Dedifferentiated amniotic fluid mesenchymal stem cell (primary cell): ENCODE measurements around the gene CDHR1.

ENCODE experiments used
- DNase-seq: peaks from one replicate; pipeline ENCODE4 v3.0.0-alpha.2; 2016; ENCODE audit errors: extremely low spot score

Gene CDHR1

GRCh38 chr10:84200537-84201243 is 6.4 kb downstream of the CDHR1 start:
- DNase-seq: no peak

- no peak for DNase-seq
Measured at GRCh38 chr10:84201244-84201606, 6.9 kb downstream of the CDHR1 start.

GRCh38 chr10:84201682-84202081 is 7.3 kb downstream of the CDHR1 start:
- DNase-seq: no peak

GRCh38 chr10:84202349-84202748 is 8.0 kb downstream of the CDHR1 start:
- no peak for DNase-seq

GRCh38 chr10:84204122-84204521 is 9.8 kb downstream of the CDHR1 start:
- DNase-seq: no peak

GRCh38 chr10:84204610-84205009 is 10.3 kb downstream of the CDHR1 start:
- no peak for DNase-seq

- DNase-seq: no peak
Measured at GRCh38 chr10:84205049-84205852, 10.9 kb downstream of the CDHR1 start.

GRCh38 chr10:84205853-84206525 is 11.7 kb downstream of the CDHR1 start:
- DNase-seq: no peak

- DNase-seq: no peak
Measured at GRCh38 chr10:84208023-84208422, 13.7 kb downstream of the CDHR1 start.

GRCh38 chr10:84211566-84211965 is 17.2 kb downstream of the CDHR1 start:
- DNase-seq: no peak

GRCh38 chr10:84212014-84212413 is 17.7 kb downstream of the CDHR1 start:
- DNase-seq: no peak

- DNase-seq: no peak
Measured at GRCh38 chr10:84213076-84213475, 18.7 kb downstream of the CDHR1 start.

- no peak for DNase-seq
Measured at GRCh38 chr10:84214046-84214572, 19.8 kb downstream of the CDHR1 start.

- DNase-seq: no peak
Measured at GRCh38 chr10:84214612-84215235, 20.4 kb downstream of the CDHR1 start.

- DNase-seq: no peak
Measured at GRCh38 chr10:84216834-84217233, 22.5 kb downstream of the CDHR1 start.

- no peak for DNase-seq
Measured at GRCh38 chr10:84217746-84218145, 23.4 kb downstream of the CDHR1 start.

GRCh38 chr10:84221916-84222315 is 27.6 kb downstream of the CDHR1 start:
- DNase-seq: no peak

- no peak for DNase-seq
Measured at GRCh38 chr10:84224411-84225028, 30.2 kb downstream of the CDHR1 start.

GRCh38 chr10:84225427-84226173 is 31.3 kb downstream of the CDHR1 start, which contains the start of gene LRIT2:
TSS of gene LRIT2 (minus strand) at chr10:84225544. CDS start at chr10:84225520, 24 bp downstream.
- no peak for DNase-seq

- DNase-seq: no peak
Measured at GRCh38 chr10:84226616-84227015, 32.3 kb downstream of the CDHR1 start.

- no peak for DNase-seq
Measured at GRCh38 chr10:84227810-84228209, 33.5 kb downstream of the CDHR1 start.
